ENCODE results near the gene AFF3.

Gene AFF3

GRCh38 chr2:100059638-100060037 is 82.8 kb downstream of the AFF3 start:
- no peak overlapping the region for H3K4me3 ChIP-seq (ENCODE audit: low read length)

GRCh38 chr2:100057901-100058261 is 84.5 kb downstream of the AFF3 start:
- TF ChIP-seq CTCF (IDR thresholded peaks at IDR 0.05; ENCODE audit: low read depth, low read length) (no peak), EZH2phosphoT487 (IDR thresholded peaks at IDR 0.05; ENCODE audit: low read depth) (no peak)
- Histone ChIP-seq H2AFZ (ENCODE audit: low read depth, low read length) (no peak overlapping the region), H3K27me3 (ENCODE audit: low read depth, low read length) (no peaks in the 10 kb centered on the region), H3K9me3 (ENCODE audit: insufficient read depth, low read length) (no peaks in the 10 kb centered on the region), H3K4me1 (ENCODE audit: low read length) (peaks cover 82% of the 10 kb centered on the region), H3K36me3 (replicated peaks; ENCODE audit: low read depth, low read length) (peaks cover 32% of the 10 kb centered on the region), H4K20me1 (ENCODE audit: insufficient read depth, low read length) (peaks cover 15% of the 10 kb centered on the region; the same call in 1 of the 2 replicates), H3K4me2 (ENCODE audit: low read length) (no peak overlapping the region), H3K79me2 (ENCODE audit: low read length) (peaks cover 56% of the 10 kb centered on the region), H3K27ac (ENCODE audit: low read length) (no peak overlapping the region), H3K9ac (ENCODE audit: low read length) (no peak overlapping the region), H3K4me3 (ENCODE audit: low read length) (no peak overlapping the region)

More at GRCh38 chr2:100059638-100060037, 82.8 kb downstream of the AFF3 start:
- no peak for TF ChIP-seq EZH2phosphoT487 (IDR thresholded peaks at IDR 0.05; ENCODE audit: low read depth)
- TF ChIP-seq CTCF (IDR thresholded peaks at IDR 0.05; ENCODE audit: low read depth, low read length) = no peak
- Histone ChIP-seq H3K79me2 (ENCODE audit: low read length) (peaks cover 69% of the 10 kb centered on the region), H4K20me1 (ENCODE audit: insufficient read depth, low read length) (0 out of 2 replicates have a peak, but pooled peaks cover 1% of the 10 kb centered on the region), H3K4me2 (ENCODE audit: low read length) (no peak overlapping the region), H3K27me3 (ENCODE audit: low read depth, low read length) (no peaks in the 10 kb centered on the region), H2AFZ (ENCODE audit: low read depth, low read length) (no peak overlapping the region), H3K36me3 (replicated peaks; ENCODE audit: low read depth, low read length) (peaks cover 41% of the 10 kb centered on the region), H3K9ac (ENCODE audit: low read length) (no peak overlapping the region), H3K4me1 (ENCODE audit: low read length) (peaks cover 81% of the 10 kb centered on the region), H3K27ac (ENCODE audit: low read length) (no peak overlapping the region), H3K9me3 (ENCODE audit: insufficient read depth, low read length) (no peaks in the 10 kb centered on the region)

GRCh38 chr2:100054426-100054825 is 88.0 kb downstream of the AFF3 start:
- no peak for TF ChIP-seq EZH2phosphoT487 (IDR thresholded peaks at IDR 0.05; ENCODE audit: low read depth)
- no peak for TF ChIP-seq CTCF (IDR thresholded peaks at IDR 0.05; ENCODE audit: low read depth, low read length)
- Histone ChIP-seq H3K9me3 (ENCODE audit: insufficient read depth, low read length) (no peaks in the 10 kb centered on the region), H4K20me1 (ENCODE audit: insufficient read depth, low read length) (peaks cover 21% of the 10 kb centered on the region), H2AFZ (ENCODE audit: low read depth, low read length) (no peak overlapping the region), H3K4me1 (ENCODE audit: low read length) (peaks cover 67% of the 10 kb centered on the region), H3K4me3 (ENCODE audit: low read length) (no peak overlapping the region), H3K27me3 (ENCODE audit: low read depth, low read length) (no peaks in the 10 kb centered on the region), H3K36me3 (replicated peaks; ENCODE audit: low read depth, low read length) (peaks cover 25% of the 10 kb centered on the region), H3K4me2 (ENCODE audit: low read length) (peak overlapping the region; percentile 82), H3K79me2 (ENCODE audit: low read length) (peaks cover 43% of the 10 kb centered on the region), H3K27ac (ENCODE audit: low read length) (peak overlapping the region; percentile 88), H3K9ac (ENCODE audit: low read length) (peak overlapping the region; percentile 43; the same call in 1 of the 2 replicates)

GRCh38 chr2:100053087-100053885 is 89.1 kb downstream of the AFF3 start:
- peak overlapping the region; percentile 82 for H3K4me2 ChIP-seq (ENCODE audit: low read length)
- H3K4me3 ChIP-seq (ENCODE audit: low read length) = peak overlapping the region; percentile 54
- H3K27ac ChIP-seq (ENCODE audit: low read length) = peak overlapping the region; percentile 88
- no peaks in the 10 kb centered on the region for H3K27me3 ChIP-seq (ENCODE audit: low read depth, low read length)
- H3K9me3 ChIP-seq (ENCODE audit: insufficient read depth, low read length) = no peaks in the 10 kb centered on the region
- peaks cover 28% of the 10 kb centered on the region for H3K36me3 ChIP-seq (replicated peaks; ENCODE audit: low read depth, low read length)
- H3K9ac ChIP-seq (ENCODE audit: low read length) = peak overlapping the region; percentile 43; the same call in 1 of the 2 replicates
- peaks cover 64% of the 10 kb centered on the region for H3K4me1 ChIP-seq (ENCODE audit: low read length)
- peaks cover 47% of the 10 kb centered on the region for H3K79me2 ChIP-seq (ENCODE audit: low read length)
- peaks cover 21% of the 10 kb centered on the region for H4K20me1 ChIP-seq (ENCODE audit: insufficient read depth, low read length)
- TF ChIP-seq EZH2phosphoT487 (IDR thresholded peaks at IDR 0.05; ENCODE audit: low read depth) = no peak
- TF ChIP-seq CTCF (IDR thresholded peaks at IDR 0.05; ENCODE audit: low read depth, low read length) = no peak
- no peak overlapping the region for H2AFZ ChIP-seq (ENCODE audit: low read depth, low read length)
